IMR-90 (cell line): ENCODE results near the gene LCNL1. TPM values are rescaled to one million over a fixed set of nuclear protein-coding genes. Genes with fewer than 3 reads are reported as not detected.
A peak's percentile ranks its signal among the peaks of the same experiment; 100 is the strongest.

ENCODE experiments used
- ATAC-seq: fragments of 200-7000 bp; cut with Tn5 transposase; 2 replicates; pipeline ENCODE4 v1.9.1; 2020; ENCODE audit warnings: low read depth, mild to moderate bottlenecking, moderate library complexity
- BruUV-seq: library from RNA; stranded (reverse); fragments of 400-500 nt; replicated peaks from 2 replicates; lab custom pipeline; 2021; lab: Mats Ljungman, UMichigan
- CTCF ChIA-PET: fragments of 300-600 bp; formaldehyde crosslinking; extraction: SDS; loops from one replicate; lab custom pipeline; 2021; ENCODE audit warnings: antibody characterized with exemption; lab: Yijun Ruan, JAX
- POLR2A ChIA-PET: fragments of 300-600 bp; sonication (Branson Sonifier 250); formaldehyde crosslinking; loops from one replicate; lab custom pipeline; 2022; ENCODE audit warnings: antibody characterized with exemption; ENCODE audit not compliant: unreplicated experiment; lab: Charles Lee
- DNase-seq: peaks from one replicate; pipeline ENCODE4 v3.0.0; 2013
- H2AFZ ChIP-seq: replicated peaks from 2 replicates; pipeline ENCODE3; 2013; ENCODE audit warnings: low read length, mild to moderate bottlenecking; ENCODE audit not compliant: poor library complexity
- H2AK5ac ChIP-seq: 2 replicates; pipeline ENCODE4 v1.6.1; 2013; ENCODE audit warnings: low read depth, low read length, inconsistent platforms
- H2AK9ac ChIP-seq: replicated peaks from 2 replicates; pipeline ENCODE3; 2013; ENCODE audit warnings: mild to moderate bottlenecking, low read depth, low read length, moderate library complexity; ENCODE audit not compliant: poor library complexity
- H2BK120ac ChIP-seq: 2 replicates; pipeline ENCODE4 v1.6.1; 2013; ENCODE audit warnings: low read depth, low read length, inconsistent platforms
- H2BK15ac ChIP-seq: 3 replicates; pipeline ENCODE4 v1.6.1; 2013; ENCODE audit warnings: low read depth, low read length, inconsistent platforms
- H2BK20ac ChIP-seq: 2 replicates; pipeline ENCODE4 v1.6.1; 2013; ENCODE audit warnings: low read depth, mild to moderate bottlenecking, inconsistent platforms, low read length, moderate library complexity
- H2BK5ac ChIP-seq: 2 replicates; pipeline ENCODE4 v1.6.1; 2013; ENCODE audit warnings: mild to moderate bottlenecking, low read depth, low read length, inconsistent platforms; ENCODE audit not compliant: poor library complexity, severe bottlenecking
- H3K14ac ChIP-seq: replicated peaks from 2 replicates; pipeline ENCODE4 v1.6.1; 2013; ENCODE audit warnings: low read depth, low read length, inconsistent platforms
- H3K18ac ChIP-seq: 2 replicates; pipeline ENCODE4 v1.6.1; 2013; ENCODE audit warnings: low read depth, low read length, control low read depth
- H3K23ac ChIP-seq: 2 replicates; pipeline ENCODE4 v1.6.1; 2013; ENCODE audit warnings: low read depth, low read length, inconsistent platforms
- H3K27ac ChIP-seq: 2 replicates; pipeline ENCODE4 v1.5.1; 2013; ENCODE audit warnings: mild to moderate bottlenecking, control low read depth, low read length; ENCODE audit not compliant: insufficient read depth
- H3K27me3 ChIP-seq: 2 replicates; pipeline ENCODE4 v1.6.1; 2013; ENCODE audit warnings: low read length; ENCODE audit not compliant: control insufficient read depth, insufficient read depth
- H3K36me3 ChIP-seq: 2 replicates; pipeline ENCODE4 v1.6.1; 2013; ENCODE audit warnings: low read length, mixed read lengths; ENCODE audit not compliant: control insufficient read depth, insufficient read depth
- H3K4ac ChIP-seq: 2 replicates; pipeline ENCODE4 v1.6.1; 2013; ENCODE audit warnings: low read depth, low read length, inconsistent platforms
- H3K4me1 ChIP-seq: 2 replicates; pipeline ENCODE4 v1.6.1; 2013; ENCODE audit warnings: low read length, mixed read lengths; ENCODE audit not compliant: control insufficient read depth, insufficient read depth
- H3K4me2 ChIP-seq: 2 replicates; pipeline ENCODE4 v1.6.1; 2013; ENCODE audit warnings: low read depth, mild to moderate bottlenecking, control low read depth, low read length, moderate library complexity
- H3K4me3 ChIP-seq: 2 replicates; pipeline ENCODE4 v1.5.1; 2013; ENCODE audit warnings: low read depth, mild to moderate bottlenecking, control low read depth, low read length, moderate library complexity; ENCODE audit not compliant: insufficient read depth
- H3K56ac ChIP-seq: 2 replicates; pipeline ENCODE4 v1.6.1; 2013; ENCODE audit warnings: low read length, inconsistent platforms; ENCODE audit not compliant: insufficient read depth; ENCODE audit errors: extremely low read depth
- H3K79me1 ChIP-seq, 2 experiments: 2 replicates each; pipeline ENCODE4 v1.6.1; 2013; ENCODE audit warnings: low read length in 2 of 2, inconsistent platforms in 1 of 2, low read depth in 1 of 2
- H3K9ac ChIP-seq: 2 replicates; pipeline ENCODE4 v1.6.1; 2013; ENCODE audit warnings: low read depth, low read length, control low read depth
- H3K9me1 ChIP-seq: 2 replicates; pipeline ENCODE4 v1.6.1; 2013; ENCODE audit warnings: low read length, inconsistent platforms; ENCODE audit not compliant: insufficient read depth
- H3K9me3 ChIP-seq: 2 replicates; pipeline ENCODE4 v1.6.1; 2013; ENCODE audit warnings: low read length; ENCODE audit not compliant: control insufficient read depth, insufficient read depth
- H4K20me1 ChIP-seq: 2 replicates; pipeline ENCODE4 v1.6.1; 2013; ENCODE audit warnings: low read length, inconsistent platforms; ENCODE audit not compliant: insufficient read depth
- H4K5ac ChIP-seq: 2 replicates; pipeline ENCODE4 v1.6.1; 2013; ENCODE audit warnings: mild to moderate bottlenecking, low read depth, low read length, control low read depth
- H4K8ac ChIP-seq, 2 experiments: 2 replicates each; pipeline ENCODE4 v1.6.1; 2013; ENCODE audit warnings: low read depth in 2 of 2, low read length in 2 of 2, control low read depth in 1 of 2, inconsistent platforms in 1 of 2
- H4K91ac ChIP-seq: 2 replicates; pipeline ENCODE4 v1.6.1; 2013; ENCODE audit warnings: low read depth, low read length, inconsistent platforms; ENCODE audit not compliant: insufficient read depth
- ELK1 ChIP-seq: fragments of 150-350 bp; IDR thresholded peaks from 2 replicates; pipeline ENCODE4 v1.6.1; 2016; ENCODE audit warnings: low read depth, mild to moderate bottlenecking, low read length, moderate library complexity, borderline replicate concordance
- MXI1 ChIP-seq: IDR thresholded peaks from 2 replicates; pipeline ENCODE4 v1.6.1; 2012; ENCODE audit warnings: low read depth, mild to moderate bottlenecking, low read length, moderate library complexity, borderline replicate concordance
- NFE2L2 ChIP-seq: fragments of 150-350 bp; IDR thresholded peaks from 2 replicates; pipeline ENCODE4 v1.6.1; 2016; ENCODE audit warnings: low read depth, mild to moderate bottlenecking, low read length
- WGBS, 2 experiments: methylation state at CpG; one replicate each; pipeline versions ENCODE4 v1.1.5 to v1.1.7; 2013; ENCODE audit warnings: missing lambda C conversion rate in 2 of 2; ENCODE audit not compliant: insufficient read length in 1 of 2; ENCODE audit errors: extremely low coverage in 2 of 2; 5-methylcytosine and 5-hydroxymethylcytosine counted together
- dilution Hi-C: fragments of 300-500 bp; cut with HindIII; formaldehyde crosslinking; loops from one replicate; pipeline ENCODE4 v1.14.3; 2018; ENCODE audit warnings: low sequenced_read_pairs; ENCODE audit not compliant: unreplicated experiment
- in situ Hi-C: fragments of 300-500 bp; cut with MboI; formaldehyde crosslinking; loops from 3 replicates; pipeline ENCODE4 v1.14.3; 2019; ENCODE audit warnings: low sequenced_read_pairs, inconsistent platforms, mixed read lengths
- intact Hi-C: fragments of 100-400 bp; cut with micrococcal nuclease; formaldehyde crosslinking; loops from 2 replicates; pipeline ENCODE4 v1.10.0; 2022
- polyA plus RNA-seq, 3 experiments: library from polyadenylated mRNA; depleted of rRNA; stranded (reverse); fragments of >200 nt; gene quantifications; 2 replicates each; pipeline ENCODE4 v1.2.3, GENCODE V29; 2012; ENCODE audit warnings: low replicate concordance in 1 of 3
- total RNA-seq: library from RNA; depleted of rRNA; stranded (reverse); fragments of >200 nt; gene quantifications from 2 replicates; pipeline ENCODE4 v1.2.3, GENCODE V29; 2012

The LCNL1 gene
- total and polyA plus RNA-seq, 2 of the 4 experiments (the other 2 are of a cell fraction), result 0.15 TPM; not detected in 1

DNA sequence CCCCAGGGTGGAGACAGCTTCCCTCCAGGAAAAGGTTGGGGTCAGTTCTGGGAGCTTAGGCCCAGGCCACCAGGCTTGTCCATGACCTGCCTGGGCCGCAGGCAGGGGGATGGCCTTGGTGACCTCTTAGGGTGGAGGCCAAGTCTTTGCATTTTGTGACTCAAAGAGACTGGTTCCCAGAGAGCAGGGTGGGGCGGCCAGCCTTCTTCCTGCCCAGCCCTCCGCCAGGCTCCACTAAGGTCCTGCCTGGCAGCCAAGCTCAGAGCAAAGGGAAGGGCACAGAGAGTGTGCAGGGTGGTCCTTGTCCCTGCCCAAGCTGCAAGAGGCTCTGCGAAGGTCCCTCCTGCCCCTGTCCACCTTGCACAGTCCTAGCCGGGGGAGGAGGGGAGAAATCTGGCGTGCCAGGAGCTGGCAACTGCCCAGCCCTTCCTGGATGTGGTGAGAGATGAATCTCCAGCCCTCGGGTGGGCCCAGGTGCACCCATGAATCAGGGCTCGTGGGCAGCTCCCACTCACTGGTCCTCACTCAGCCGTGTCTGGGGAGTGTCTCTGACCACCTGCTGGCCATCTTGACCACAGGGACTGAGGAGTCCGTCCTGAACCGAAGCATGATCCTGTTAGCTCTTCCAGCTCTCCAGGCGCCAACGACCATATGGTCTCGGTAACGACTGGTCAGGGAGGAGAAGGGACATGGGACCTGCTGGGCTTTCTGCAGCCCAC is 7.8 kb upstream of the LCNL1 start:
- H2AFZ ChIP-seq, result peak overlapping the region; percentile 21
- BruUV-seq, result no TSS peak
- no peak overlapping the region for H4K91ac ChIP-seq
- TF ChIP-seq MXI1 (no peak), NFE2L2 (no peak), ELK1 (no peak)
- H4K5ac ChIP-seq, result no peak overlapping the region
- no peak overlapping the region for H2BK20ac ChIP-seq
- H3K4me2 ChIP-seq, result no peak overlapping the region
- in situ Hi-C loops, result no loop called here
- peaks cover 16% of the 10 kb centered on the region; the same call in 1 of the 2 replicates for H3K27me3 ChIP-seq
- intact Hi-C loops, result no loop called here
- no peak overlapping the region for H3K4ac ChIP-seq
- H3K14ac ChIP-seq, result no peak overlapping the region
- H3K18ac ChIP-seq, result no peak overlapping the region
- H3K9me3 ChIP-seq, result no peaks in the 10 kb centered on the region
- no peaks in the 10 kb centered on the region for H4K20me1 ChIP-seq
- no peaks in the 10 kb centered on the region for H3K36me3 ChIP-seq
- ChIA-PET POLR2A (no interaction called here), CTCF (no interaction called here)
- no peak overlapping the region for H3K4me3 ChIP-seq
- H2BK5ac ChIP-seq, result no peak overlapping the region
- no peak for ATAC-seq
- H3K56ac ChIP-seq, result no peak overlapping the region
- no peak overlapping the region for H3K27ac ChIP-seq
- H2AK9ac ChIP-seq, result no peak overlapping the region
- no peak overlapping the region for H3K23ac ChIP-seq
- no peaks in the 10 kb centered on the region for H3K9me1 ChIP-seq
- H2AK5ac ChIP-seq, result no peak overlapping the region
- no peak for DNase-seq
- WGBS, 2 experiments, result 77% methylated on average over 4 of the region's 15 CpGs; no CpG with 5 or more reads in 1 of the 2 experiments
- no peak overlapping the region for H2BK120ac ChIP-seq
- dilution Hi-C loops, result no loop called here
- no peak overlapping the region for H2BK15ac ChIP-seq
- peaks cover 7% of the 10 kb centered on the region; the same call in 1 of the 2 replicates for H3K4me1 ChIP-seq
- H3K9ac ChIP-seq, result no peak overlapping the region
- no peaks in the 10 kb centered on the region for H3K79me1 ChIP-seq
- no peak overlapping the region for H4K8ac ChIP-seq
